ENCODE results near the gene RILP. TPM values are rescaled to one million over a fixed set of nuclear protein-coding genes. Genes with fewer than 3 reads are reported as not detected.

RILP gene
- polyA plus RNA-seq, 1 donor = 2.8 TPM

GRCh38 chr17:1630662-1631061 lies 19.0 kb downstream of the RILP start:
- DNase-seq = no peak

GRCh38 chr17:1629504-1630310 lies 20.0 kb downstream of the RILP start:
- DNase-seq = no peak

- DNase-seq = peak; percentile 95
These were observed 20.7 kb downstream of the RILP start for GRCh38 chr17:1628856-1629503.

GRCh38 chr17:1627982-1628855 lies 21.4 kb downstream of the RILP start, which contains the start of gene SLC43A2:
Gene SLC43A2, minus strand, starts transcription at chr17:1628834. Its CDS starts 960 bp downstream, at chr17:1627874.
- peak; percentile 89 for DNase-seq

GRCh38 chr17:1627182-1627981 lies 22.3 kb downstream of the RILP start:
- DNase-seq = no peak

- no peak for DNase-seq
These were observed 23.3 kb downstream of the RILP start for GRCh38 chr17:1626333-1626732.

GRCh38 chr17:1625581-1625980 lies 24.1 kb downstream of the RILP start:
- no peak for DNase-seq

DNA sequence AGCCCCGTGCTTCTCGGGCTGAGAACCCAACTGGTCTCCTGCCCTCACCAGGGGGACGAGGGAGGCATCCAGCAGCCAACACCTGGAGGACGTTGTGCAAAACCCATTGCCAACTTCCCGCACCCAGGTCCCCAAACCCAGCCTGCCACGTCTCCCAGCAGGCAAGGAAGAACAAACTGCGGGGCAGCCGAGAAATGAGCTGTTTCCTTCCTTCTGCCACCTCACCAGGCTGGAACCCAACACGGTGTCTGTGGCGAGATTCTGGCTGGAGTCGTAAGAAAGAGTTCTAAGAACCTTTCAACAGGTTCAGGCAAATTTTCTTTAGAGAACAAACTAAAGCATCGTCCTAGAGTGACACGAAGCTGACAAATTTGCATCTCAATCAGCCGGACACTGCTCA lies 24.6 kb downstream of the RILP start:
- no peak for DNase-seq

- no peak for DNase-seq
These were observed 25.0 kb downstream of the RILP start for GRCh38 chr17:1624650-1625049.

GRCh38 chr17:1623057-1623630 lies 26.5 kb downstream of the RILP start:
- no peak for DNase-seq

DNA sequence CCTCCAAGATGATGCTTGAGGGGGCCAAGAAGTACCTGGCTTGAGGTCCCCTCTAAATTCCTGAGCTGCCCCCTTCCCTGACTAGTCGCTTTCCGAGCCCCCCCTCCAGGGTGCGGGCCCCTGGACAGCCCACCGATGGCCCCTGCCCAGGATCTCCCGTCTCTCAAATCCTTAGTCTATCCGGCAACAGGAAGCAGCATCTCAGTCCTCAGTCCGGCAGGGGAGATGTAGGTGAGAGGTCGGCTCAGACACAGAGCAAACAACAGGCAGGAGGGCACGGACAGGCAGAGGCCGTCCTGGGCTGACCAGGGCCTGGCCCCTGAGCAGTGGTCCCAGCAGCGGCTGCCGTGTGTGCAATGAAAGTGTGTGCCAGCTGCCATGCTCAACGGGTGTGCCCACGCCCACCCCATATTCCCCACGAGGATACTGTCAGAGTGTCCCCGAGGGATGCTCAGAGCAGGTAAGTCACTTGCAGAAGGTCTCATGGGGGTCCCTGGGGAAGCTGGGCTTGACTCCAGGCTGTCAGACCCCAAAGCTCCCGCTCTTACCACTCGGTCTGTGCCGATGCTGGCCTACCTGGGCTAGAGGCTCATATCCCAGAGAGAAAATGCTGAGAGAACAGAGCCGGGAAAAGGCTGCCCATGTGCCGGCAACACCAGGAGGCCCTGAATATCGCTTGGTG lies 28.3 kb downstream of the RILP start:
- DNase-seq = no peak

GRCh38 chr17:1620486-1620885 lies 29.2 kb downstream of the RILP start:
- no peak for DNase-seq

DNA sequence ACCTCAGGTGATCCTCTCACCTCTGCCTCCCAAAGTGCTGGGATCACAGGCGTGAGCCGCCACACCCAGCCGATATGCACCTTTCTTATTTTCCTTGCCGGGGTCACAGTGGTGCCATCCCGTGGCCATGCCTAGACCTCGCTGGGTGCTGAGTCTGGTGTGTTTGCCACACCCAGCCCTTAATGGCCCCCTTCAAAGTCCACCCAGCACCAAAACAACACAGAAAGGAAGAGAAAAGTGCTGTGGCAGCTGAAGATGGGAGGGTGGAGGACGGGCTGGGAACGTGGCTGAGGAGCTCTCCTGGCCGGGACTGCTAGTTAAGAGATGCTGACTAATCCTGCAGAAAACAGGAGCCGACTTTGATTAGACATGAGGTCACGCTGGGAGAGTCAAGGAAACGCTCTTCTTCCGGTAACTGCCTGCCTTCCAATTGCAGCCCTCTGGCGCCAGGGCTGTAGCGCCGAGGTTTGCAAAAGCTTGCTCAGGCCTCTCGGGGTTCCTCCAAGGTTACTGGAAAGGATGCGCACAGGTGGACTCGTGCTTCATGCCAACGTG lies 32.0 kb downstream of the RILP start:
- DNase-seq = no peak

DNA sequence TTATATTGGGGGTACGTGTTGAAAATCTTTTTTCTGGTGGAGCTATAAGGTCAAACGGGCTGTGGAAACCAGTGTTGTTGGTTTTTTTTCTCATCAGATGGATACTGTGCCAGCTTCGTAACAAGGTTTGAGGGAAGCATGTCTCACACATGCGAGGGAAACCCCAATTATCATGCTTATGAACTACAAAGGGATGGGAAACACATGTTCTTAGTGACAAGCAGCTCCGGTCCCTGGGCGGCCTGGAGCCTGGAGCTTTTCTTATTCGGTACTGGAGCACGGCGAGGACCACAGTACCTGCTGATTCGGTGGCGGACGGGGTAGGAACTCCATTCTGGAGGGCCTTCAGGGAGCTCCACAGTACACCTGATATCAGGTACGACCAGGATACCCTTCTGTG lies 33.6 kb downstream of the RILP start:
- no peak for DNase-seq

DNA sequence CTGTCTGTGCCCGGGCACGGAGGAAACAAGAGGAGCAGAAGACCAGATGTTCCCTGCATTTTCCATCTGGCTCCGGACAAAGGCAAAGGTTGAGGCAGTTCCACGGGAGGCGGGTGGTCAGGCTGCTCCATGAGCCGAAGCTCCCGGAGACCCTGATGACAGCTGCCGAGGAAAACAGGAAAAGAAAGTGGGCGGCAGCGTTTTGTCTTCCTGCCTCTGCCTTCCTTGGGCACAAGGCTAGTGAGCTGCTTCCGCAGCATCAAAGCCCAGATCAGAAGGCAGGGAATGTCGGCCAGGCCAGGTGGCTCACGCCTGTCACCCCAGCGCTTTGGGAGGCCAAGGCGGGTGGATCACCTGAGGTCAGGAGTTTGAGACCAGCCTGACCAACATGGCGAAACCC lies 37.3 kb downstream of the RILP start:
- DNase-seq = no peak

DNA sequence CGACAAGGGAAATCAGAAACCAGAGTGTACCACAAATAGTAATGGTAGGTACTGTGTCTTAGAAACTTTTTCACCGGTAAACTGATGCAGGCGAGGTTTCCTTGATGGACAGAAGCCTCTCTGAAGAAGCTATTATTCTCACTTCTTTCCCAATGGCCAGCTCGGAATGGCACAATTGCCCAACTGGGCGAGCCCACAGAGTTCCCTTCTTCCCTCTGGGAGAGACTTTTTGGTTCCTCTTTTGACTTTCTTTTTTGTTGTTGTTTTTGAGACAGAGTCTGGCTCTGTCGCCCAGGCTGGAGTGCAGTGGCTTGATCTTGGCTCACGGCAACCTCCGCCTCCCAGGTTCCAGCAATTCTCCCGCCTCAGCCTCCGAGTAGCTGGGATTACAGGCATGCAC lies 38.0 kb downstream of the RILP start:
- no peak for DNase-seq

- no peak for DNase-seq
These were observed 41.0 kb downstream of the RILP start for GRCh38 chr17:1608676-1609075.

DNA sequence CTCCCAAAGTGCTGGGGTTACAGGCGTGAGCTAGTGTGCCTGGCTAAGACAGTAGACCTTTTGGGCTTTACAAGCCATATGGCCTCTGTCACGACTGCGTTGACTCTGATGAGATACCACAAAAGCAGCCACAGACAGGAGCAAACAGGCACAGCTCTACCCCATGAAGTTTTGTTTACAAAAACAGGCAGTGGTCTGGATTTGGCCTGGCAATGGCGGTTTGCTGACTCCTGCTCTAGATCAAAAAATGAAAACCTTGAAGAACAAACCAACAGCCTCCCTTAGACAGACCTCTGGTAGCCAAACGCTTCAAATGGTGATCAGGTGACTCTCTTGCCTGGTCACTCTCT lies 41.7 kb downstream of the RILP start:
- no peak for DNase-seq

- no peak for DNase-seq
These were observed 43.2 kb downstream of the RILP start for GRCh38 chr17:1606352-1606985.

GRCh38 chr17:1605681-1606351 lies 43.9 kb downstream of the RILP start:
- DNase-seq = no peak
